Measurements from ENCODE around the gene TMED4. TPM values are rescaled to one million over a fixed set of nuclear protein-coding genes. Genes with fewer than 3 reads are reported as not detected.
A peak's percentile ranks its signal among the peaks of the same experiment; 100 is the strongest.

The TMED4 gene
- total RNA-seq, 1 donor from 2014 or later, result 69.1 TPM

- Histone ChIP-seq H3K36me3 (no peaks in the 10 kb centered on the region), H3K27me3 (no peaks in the 10 kb centered on the region), H3K9me3 (no peaks in the 10 kb centered on the region), H3K27ac (no peak overlapping the region), H3K4me1 (no peaks in the 10 kb centered on the region), H3K4me3 (no peak overlapping the region)
- DNase-seq (ENCODE audit: low spot score in 2 of 2), result no peak
- TF ChIP-seq, protein P1, sequence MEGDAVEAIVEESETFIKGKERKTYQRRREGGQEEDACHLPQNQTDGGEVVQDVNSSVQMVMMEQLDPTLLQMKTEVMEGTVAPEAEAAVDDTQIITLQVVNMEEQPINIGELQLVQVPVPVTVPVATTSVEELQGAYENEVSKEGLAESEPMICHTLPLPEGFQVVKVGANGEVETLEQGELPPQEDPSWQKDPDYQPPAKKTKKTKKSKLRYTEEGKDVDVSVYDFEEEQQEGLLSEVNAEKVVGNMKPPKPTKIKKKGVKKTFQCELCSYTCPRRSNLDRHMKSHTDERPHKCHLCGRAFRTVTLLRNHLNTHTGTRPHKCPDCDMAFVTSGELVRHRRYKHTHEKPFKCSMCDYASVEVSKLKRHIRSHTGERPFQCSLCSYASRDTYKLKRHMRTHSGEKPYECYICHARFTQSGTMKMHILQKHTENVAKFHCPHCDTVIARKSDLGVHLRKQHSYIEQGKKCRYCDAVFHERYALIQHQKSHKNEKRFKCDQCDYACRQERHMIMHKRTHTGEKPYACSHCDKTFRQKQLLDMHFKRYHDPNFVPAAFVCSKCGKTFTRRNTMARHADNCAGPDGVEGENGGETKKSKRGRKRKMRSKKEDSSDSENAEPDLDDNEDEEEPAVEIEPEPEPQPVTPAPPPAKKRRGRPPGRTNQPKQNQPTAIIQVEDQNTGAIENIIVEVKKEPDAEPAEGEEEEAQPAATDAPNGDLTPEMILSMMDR (IDR thresholded peaks at IDR 0.05), result no peak
- intact Hi-C loops (cut with DNase I), result no loop called here
These were observed 46.5 kb downstream of the TMED4 start for GRCh38 chr7:44535348-44536064.

- Histone ChIP-seq H3K36me3 (no peaks in the 10 kb centered on the region), H3K9me3 (no peaks in the 10 kb centered on the region), H3K27me3 (no peaks in the 10 kb centered on the region), H3K4me1 (no peaks in the 10 kb centered on the region), H3K27ac (no peak overlapping the region), H3K4me3 (no peak overlapping the region)
- TF ChIP-seq, protein P1 (IDR thresholded peaks at IDR 0.05), result peak in 2 of 3 experiments; percentile 20 to 38
- no peak for DNase-seq (ENCODE audit: low spot score in 2 of 2)
- intact Hi-C loops (cut with DNase I), result no loop called here
These were observed 47.5 kb downstream of the TMED4 start for GRCh38 chr7:44534501-44534900.

GRCh38 chr7:44534087-44534486 is 47.9 kb downstream of the TMED4 start:
- TF ChIP-seq, protein P1 (IDR thresholded peaks at IDR 0.05), result no peak
- Histone ChIP-seq H3K27me3 (no peaks in the 10 kb centered on the region), H3K4me1 (no peaks in the 10 kb centered on the region), H3K36me3 (no peaks in the 10 kb centered on the region), H3K4me3 (no peak overlapping the region), H3K9me3 (no peaks in the 10 kb centered on the region), H3K27ac (no peak overlapping the region)
- intact Hi-C loops (cut with DNase I), result no loop called here
- no peak for DNase-seq (ENCODE audit: low spot score in 2 of 2)

GRCh38 chr7:44533301-44534055 is 48.6 kb downstream of the TMED4 start:
- Histone ChIP-seq H3K4me3 (no peak overlapping the region), H3K9me3 (no peaks in the 10 kb centered on the region), H3K4me1 (no peaks in the 10 kb centered on the region), H3K27me3 (no peaks in the 10 kb centered on the region), H3K36me3 (no peaks in the 10 kb centered on the region), H3K27ac (no peak overlapping the region)
- intact Hi-C loops (cut with DNase I), result no loop called here
- DNase-seq (ENCODE audit: low spot score in 2 of 2), result no peak
- TF ChIP-seq, protein P1 (IDR thresholded peaks at IDR 0.05), result no peak

- H3K36me3 ChIP-seq, result no peaks in the 10 kb centered on the region
- TF ChIP-seq, protein P1 (IDR thresholded peaks at IDR 0.05), result no peak
- peaks cover 2 to 11% of the 10 kb centered on the region in 2 donors for H3K9me3 ChIP-seq
- H3K4me3 ChIP-seq, result no peak overlapping the region
- no peak overlapping the region for H3K27ac ChIP-seq
- no peak for DNase-seq (ENCODE audit: low spot score in 2 of 2)
- H3K4me1 ChIP-seq, result no peaks in the 10 kb centered on the region
- intact Hi-C loops (cut with DNase I), result no loop called here
- no peaks in the 10 kb centered on the region for H3K27me3 ChIP-seq
These were observed 50.3 kb downstream of the TMED4 start for GRCh38 chr7:44531421-44532380.
